GM18870 (cell line): ENCODE measurements around the gene TJP3.

Experiments used
- ATAC-seq: cut with Tn5 transposase; IDR thresholded peaks from one replicate; pipeline ENCODE4 v1.9.1; 2021; ENCODE audit warnings: moderate library complexity; ENCODE audit not compliant: unreplicated experiment

The TJP3 gene

GRCh38 chr19:3767050-3767449, 58.9 kb downstream of the TJP3 start:
- no peak for ATAC-seq

DNA sequence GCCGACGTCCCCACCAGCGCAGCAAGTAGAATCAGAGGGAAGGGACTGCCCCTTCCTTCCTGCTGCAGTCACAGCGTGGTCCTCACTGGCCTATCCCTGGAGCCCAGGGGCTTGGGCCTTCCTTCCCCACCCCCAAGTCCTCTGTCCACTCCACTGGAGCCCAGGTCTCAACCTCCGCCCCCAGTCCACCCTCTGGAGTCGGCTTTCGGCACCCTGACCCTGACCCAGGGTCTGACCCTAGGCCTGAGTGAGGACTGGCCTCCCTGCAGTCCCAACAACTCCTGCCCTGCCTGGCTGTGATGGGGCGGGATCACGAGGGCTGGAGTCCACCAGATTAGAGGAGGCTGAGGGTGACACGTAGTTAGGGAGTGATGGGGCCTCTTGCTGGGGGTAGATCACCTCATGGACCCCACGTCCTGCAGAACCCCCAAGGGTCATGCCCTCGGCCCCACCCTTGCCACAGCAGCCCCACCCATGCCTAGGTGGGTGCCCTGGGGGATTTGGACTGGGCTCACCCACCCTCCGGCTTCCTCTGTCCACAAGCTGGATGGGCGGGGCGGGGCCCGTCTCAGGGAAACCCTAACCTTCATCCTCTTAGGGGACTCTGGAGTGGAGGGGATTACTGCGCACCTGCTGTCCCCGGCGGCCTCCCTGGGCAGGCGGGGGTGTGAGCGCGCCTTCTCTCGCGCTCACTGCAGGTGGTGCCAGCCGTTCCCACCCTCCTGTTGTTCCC, 60.0 kb downstream of the TJP3 start:
- ATAC-seq: no peak

DNA sequence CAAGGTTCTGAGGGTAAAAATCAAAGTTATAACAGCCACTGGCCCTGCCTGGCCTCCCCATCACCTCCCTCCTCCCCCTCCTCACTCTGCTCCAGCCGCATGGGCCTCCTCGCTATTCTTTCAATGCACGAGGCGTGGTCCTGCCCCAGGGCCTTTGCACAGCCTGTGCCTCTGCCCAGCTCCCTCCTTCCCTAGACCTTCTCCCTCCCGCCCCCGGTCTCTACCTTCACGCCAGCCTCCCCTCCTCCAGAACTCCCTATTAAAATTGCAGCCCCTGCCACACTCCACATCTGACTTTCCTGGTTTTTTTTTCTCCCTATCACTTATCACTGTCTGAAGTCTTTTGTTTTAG, 60.5 kb downstream of the TJP3 start:
- ATAC-seq: no peak

DNA sequence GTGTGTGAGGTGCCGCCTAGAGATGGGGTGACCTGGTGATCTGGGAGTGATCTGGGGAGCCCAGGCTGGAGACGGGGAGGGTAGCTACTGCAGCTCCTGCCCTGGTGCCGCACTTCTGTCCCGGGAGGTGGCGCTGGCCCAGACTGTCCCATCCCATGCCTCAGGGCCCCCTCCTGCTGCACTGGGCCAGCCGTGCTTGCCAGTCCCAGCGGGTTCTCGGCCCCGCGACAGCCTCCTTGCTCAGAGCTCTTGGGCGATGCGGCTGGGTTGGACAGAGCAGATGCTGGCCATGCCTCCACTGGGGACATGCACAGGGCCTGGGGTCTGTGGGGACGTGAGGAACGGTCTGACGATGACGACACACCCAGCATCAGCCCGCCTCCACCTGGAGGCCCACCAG, 61.3 kb downstream of the TJP3 start:
- no peak for ATAC-seq

DNA sequence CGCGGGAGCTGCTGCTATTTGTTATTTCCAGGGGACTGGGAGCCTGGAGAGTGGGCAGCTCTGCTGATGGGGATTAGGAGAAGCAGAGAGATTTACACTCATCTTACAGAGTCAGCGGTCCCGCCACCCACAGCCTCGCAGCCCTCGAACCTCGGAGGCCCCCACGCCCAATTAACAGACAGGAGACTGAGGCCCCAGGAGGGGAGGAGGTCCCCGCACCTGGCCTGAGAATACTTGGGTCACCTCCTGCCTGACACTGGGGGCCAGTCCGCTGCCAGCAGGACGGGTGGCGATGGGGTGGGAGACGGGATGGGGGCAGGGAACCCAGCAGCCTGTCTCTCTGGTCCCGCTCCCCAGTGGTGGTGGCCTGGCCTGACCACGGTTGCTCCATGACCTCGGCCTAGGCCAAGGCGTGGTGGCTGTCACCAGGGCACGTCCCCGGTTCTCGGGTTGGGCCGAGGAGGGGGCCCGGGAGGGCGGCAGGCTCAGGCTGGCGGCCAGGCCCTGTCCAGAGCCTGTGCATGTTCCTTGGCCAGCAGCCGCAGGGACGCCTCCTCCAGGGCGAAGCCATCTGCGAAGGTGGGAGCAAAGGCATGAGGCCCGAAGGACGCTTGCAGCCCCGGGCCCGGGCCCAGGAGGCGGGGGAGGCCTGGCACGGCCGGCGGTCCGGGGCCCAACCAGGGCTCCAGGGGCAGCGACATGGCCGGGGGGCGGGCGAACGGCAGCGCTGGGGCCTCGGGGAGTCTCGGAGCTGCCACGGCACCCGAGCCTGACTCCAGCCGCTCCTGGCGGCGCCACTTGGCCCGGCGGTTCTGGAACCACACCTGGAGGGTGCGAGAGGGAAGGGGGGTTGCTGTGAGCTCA, 62.2 kb downstream of the TJP3 start:
- no peak for ATAC-seq

DNA sequence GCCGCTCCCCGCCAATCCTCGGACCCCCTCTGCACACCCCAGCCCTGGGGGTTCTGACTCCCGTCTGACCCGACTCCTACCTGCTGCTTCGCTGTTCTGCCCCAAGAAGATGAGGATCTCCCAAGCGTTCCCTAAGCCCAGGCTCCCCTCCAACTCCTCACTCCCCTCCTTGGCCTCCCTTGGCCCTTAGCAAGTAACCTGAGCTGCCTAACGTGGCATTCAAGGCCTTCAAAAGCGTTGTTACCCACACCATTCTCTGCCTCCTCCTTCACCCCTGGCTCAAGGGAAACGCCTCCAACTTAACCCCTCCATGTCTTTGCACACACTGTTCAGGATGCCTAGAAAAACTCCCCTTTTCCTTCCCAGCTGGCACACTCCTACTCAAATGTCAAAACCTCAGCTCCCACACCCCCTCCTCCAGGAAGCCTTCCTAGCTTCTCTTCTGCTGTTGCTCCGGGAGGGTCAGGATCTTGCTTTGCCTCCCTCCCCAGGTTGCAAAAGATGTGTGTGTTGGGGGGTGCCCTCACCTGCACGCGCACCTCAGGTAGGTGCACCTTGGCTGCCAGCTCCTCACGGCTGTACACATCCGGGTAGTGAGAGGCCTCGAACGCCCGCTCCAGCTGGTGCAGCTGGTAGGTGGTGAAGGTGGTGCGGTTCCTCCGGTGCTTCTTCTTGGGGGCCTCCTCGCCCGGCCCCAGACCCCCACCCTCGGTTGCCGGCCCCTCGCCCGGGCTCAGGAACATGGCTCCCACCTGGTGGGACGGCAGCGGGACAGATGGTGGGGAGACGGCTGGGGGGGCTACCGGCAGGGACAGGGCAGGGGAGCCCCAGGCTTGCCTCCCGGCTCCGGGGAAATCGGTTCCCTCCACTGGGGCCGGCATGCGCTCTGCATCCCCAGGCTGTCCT, 63.1 kb downstream of the TJP3 start:
- ATAC-seq: no peak

DNA sequence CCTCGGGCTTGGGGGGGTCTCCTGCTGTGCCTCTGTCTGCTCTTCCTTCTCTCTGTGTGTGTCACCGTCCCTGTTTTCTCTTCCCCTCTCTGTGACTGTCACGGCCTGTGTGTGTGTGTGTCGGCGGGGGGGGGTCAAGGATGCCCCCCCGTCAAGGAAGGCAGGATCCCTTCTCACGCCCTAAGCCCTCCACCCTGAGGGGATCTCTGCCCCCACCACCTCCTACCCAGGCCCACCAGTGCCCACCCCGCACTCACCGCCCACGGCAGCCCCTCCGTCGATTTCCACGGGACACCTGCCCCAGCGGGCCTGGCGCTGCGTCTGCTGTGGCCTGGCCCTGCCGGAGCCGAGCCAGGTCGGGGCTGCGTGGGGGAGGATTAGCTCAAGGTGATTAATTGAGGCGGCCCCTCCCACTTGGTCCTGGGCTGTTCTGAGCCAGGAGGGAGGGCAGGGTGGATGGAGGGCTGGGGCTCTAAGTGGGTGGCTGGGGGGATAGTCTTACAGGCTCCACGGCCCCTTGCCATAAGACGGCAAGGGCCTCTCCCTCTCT, 63.8 kb downstream of the TJP3 start, which contains the start of gene RAX2:
Gene RAX2 (minus strand): TSS at position 323 of the 550 bp plus-strand sequence. CDS start 486 bp downstream, outside the sequence.
- no peak for ATAC-seq

DNA sequence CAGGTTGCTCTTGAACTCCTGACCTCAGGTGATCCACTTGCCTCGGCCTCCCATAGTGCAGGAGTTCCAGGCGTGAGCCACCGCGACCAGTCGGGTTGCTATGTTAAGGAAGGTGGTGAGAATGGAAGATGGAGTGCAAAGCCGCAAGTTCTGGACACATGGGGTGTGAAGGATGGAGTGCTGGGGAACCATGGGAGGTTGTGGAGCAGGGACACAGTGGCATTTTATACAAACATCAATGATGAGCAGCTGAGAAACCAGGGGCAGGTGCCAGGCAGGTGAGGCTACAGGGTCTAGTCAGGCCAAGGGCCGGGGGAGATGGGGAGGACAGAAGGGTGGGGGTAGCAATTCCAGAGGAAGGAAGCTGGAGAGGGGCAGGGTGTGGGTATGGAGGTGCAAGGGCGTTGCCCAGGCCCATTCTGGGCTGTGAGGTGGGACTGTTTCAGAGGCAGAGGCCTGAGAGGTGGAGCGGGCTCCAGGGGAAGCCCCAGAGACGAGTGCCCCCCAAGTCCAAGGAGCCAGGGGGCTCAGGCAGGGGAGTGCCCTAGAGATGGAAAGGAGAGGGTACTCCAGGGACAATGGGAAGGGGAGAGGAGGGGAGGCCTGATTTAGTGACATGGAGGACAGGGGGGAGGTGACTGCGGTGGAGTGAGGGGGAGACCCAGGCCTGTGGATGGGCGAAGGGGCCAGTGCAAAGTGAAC, 65.8 kb downstream of the TJP3 start:
- ATAC-seq: no peak

DNA sequence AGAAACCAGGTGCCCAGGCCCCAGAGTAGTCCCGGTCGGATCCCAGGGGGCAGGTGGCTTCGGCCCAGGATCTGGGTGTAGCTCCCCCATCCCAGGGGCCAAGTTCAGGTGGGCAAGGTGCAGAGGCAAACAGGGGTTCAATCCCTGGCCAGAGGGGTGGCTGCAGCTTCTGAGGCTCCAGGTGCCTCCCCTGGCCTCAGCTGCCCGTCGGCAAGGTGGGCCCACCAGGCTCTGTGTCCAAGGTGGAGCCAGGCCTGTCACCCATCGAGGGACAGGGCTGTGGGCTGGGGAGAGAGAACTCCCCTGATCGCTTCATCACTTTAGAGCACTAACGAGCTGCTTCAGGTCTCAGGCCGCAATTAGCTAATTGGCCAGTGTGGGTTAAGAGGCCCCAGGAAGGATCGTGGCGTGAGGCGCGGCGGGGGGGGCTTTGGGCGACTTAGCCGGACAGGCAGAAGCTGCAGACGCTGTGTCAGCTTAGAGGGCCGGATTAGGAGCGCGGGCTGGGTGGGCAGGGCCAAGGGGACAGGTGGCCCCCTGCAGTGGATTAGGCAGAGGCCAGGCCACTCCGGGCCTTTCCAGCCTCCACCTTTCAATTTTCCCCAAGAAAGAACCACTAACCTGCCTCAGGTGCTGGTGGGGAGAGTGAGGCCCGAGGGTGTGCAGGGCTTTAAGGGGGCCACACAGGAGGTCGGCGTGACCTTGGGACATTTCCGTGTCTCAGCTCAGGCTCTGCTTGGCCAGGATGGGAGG, 66.6 kb downstream of the TJP3 start:
- ATAC-seq: no peak

DNA sequence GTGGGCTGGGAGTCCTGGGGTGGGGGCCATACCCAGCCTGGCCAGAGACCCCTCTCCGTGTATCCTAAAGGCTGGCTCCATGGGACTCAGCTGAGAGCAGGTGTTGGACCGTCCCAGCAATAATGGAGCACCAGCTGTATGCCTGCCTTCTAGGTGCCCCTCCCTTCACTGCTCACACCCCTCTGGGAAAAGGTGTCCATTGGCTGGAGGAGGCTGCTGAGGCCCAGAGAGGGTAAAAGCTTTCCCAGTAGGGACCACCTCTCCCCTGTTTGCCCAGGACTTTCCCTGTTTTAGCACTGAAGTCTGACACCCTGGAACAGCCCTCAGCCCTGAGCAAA, 67.2 kb downstream of the TJP3 start:
- no peak for ATAC-seq

GRCh38 chr19:3775831-3776230, 67.6 kb downstream of the TJP3 start:
- no peak for ATAC-seq

DNA sequence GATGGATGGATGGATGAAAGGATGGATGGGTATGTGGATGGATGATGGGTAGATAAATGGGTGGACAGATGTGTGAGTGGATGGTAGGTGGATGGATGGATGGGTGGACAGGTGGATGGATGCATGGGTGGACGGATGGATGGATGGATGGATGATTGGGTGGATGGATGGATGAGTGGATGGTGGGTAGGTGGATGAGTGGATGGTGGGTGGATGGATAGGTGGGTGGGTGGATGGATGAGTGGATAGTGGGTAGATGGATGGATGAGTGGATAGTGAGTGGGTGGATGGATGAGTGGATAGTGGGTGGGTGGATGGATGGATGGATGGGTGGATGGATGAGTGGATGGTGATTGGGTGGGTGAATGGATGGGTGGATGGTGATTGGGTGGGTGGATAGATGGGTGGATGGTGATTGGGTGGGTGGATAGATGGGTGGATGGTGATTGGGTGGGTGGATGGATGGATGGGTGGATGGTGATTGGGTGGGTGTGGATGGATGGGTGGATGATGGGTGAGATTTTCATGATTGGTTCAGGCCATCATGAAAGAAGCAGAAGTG, 68.4 kb downstream of the TJP3 start:
- ATAC-seq: no peak

GRCh38 chr19:3778104-3778867, 70.1 kb downstream of the TJP3 start:
- ATAC-seq: no peak

DNA sequence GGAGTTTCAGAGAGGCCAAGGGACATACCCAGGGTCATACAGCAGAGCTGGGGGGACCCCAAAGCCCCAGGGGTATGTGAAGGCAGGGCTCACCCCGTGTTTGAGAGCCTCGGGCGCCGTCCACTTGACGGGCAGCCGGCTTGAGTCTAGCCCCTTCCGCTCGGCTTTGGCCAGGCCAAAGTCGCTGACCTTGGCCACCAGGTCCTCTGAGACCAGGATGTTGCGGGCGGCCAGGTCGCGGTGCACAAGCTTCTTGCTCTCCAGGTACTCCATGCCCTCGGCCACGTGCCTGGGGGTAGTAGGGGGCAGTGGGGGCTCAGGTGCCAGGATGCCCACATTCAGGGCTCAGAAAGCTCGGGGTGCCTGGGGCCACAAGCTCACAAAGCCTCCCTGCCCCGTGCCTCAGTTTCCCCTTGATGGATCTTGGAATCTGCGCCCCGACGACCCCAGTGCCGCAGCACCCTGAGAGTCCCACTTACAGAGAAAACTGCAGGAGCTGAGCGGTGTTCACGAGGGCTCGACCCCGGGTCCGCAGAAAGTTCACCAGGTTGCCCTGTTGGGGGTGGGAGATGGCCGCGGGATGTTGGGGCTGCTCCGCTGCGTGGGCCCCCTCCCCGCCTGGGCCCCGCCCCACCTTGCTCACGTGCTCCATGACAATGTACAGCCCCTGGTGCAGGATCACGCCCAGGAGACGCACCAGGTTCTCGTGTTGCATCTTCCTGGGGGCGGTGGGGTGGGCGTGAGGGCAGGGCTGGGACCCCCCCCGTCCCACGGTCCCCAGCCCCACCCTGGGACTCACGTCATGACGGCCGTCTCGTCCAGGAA, 70.9 kb downstream of the TJP3 start:
- ATAC-seq: no peak

DNA sequence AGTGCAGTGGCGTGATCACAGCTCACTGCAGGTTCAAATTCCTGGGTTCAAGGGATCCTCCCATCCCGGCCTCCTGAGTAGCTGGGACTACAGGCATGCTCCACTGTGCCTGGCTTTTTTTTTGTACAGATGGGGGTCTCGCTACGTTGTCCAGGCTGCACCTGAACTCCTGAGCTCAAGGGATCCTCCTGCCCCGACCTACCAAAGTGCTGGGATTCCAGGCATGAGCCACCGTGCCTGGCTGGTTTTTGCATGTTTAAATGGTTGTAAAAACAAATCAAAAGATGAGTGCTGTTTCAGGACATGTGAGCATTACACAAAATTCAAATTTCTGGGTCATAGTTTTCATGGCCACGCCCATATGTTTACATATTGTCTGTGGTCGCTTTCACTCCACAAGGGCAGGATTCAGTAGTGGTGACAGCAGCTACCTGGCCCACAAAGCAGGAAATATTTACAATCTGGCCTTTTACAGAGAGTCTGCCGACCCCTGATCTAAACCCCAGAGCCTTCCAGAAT, 72.7 kb downstream of the TJP3 start:
- no peak for ATAC-seq

DNA sequence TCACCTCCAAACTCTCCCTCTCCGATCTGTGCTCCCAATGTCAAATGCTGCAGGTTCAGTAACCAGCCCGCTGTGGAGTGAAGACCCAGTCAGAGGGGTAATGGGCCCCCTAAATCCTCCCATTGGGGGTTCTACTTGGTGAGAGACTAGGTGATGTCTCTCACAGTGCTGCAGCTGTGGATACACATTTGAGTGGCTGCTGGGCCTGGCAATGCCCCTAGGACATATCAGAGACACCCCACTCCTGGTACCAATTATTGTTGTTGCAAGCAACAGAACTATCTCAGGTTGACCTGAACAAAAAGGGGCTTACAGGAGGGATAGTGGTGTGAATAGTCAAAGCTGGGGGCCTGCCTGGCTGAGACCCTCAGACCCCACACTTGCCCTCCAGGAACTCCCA, 73.4 kb downstream of the TJP3 start:
- no peak for ATAC-seq

DNA sequence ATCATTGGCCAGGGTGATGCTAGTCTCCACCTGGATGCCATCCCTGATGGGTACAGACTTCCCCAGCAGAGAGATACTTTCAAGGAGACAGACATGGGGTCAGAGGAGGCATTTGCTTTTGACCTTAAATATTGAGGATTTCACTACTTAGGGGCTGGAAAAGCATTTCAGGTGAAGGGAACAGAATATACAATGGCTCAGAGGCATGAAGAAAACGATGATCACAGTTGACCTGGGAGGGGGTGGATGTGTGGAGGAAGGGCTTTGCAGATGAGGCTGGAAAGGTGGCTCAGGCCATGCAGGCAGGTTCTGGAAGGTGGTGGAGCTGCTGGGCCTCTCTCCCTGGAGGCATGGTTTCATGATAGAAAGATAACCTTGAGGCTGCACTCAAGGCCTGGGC, 74.1 kb downstream of the TJP3 start:
- ATAC-seq: no peak

DNA sequence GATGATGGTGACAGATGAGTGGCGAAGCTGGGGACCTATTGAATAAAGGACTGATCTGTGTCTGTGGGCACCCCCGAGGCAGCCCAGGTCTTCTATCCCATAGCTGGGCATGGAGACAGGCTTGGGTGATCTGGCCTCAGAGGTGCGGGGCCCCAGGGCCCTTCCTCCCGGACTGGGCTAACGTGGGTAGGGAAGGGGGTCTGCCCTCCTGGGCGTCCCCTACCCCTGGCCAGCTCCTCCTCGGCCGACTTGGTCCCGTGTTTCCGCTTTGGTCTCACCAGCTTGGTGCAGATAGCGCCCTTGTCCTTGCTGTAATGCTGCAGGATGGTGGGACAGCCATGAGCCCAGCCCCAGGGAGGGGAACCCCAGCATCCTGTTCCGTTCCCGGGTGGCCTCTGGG, 74.7 kb downstream of the TJP3 start:
- no peak for ATAC-seq
